GM13977 (cell line): ENCODE results near the gene RTTN.

Experiments used
- DNase-seq: peaks from one replicate; pipeline ENCODE4 v3.0.0; 2012; ENCODE audit warnings: low spot score
- in situ Hi-C: fragments of 300-500 bp; cut with MboI; formaldehyde crosslinking; loops from one replicate; pipeline ENCODE4 v1.12.0; 2022; ENCODE audit warnings: low sequenced_read_pairs, low pct_unique_long_range_greater_than_20kb, mixed read lengths, inconsistent platforms; ENCODE audit not compliant: unreplicated experiment
- TF ChIP-seq, protein P1 (sequence below): IDR thresholded peaks from 2 replicates; pipeline ENCODE4 v1.5.1; 2012; ENCODE audit warnings: mild to moderate bottlenecking, control low read depth; ENCODE audit not compliant: insufficient read depth; ENCODE audit errors: extremely low read depth, missing control alignments

The RTTN gene

DNA sequence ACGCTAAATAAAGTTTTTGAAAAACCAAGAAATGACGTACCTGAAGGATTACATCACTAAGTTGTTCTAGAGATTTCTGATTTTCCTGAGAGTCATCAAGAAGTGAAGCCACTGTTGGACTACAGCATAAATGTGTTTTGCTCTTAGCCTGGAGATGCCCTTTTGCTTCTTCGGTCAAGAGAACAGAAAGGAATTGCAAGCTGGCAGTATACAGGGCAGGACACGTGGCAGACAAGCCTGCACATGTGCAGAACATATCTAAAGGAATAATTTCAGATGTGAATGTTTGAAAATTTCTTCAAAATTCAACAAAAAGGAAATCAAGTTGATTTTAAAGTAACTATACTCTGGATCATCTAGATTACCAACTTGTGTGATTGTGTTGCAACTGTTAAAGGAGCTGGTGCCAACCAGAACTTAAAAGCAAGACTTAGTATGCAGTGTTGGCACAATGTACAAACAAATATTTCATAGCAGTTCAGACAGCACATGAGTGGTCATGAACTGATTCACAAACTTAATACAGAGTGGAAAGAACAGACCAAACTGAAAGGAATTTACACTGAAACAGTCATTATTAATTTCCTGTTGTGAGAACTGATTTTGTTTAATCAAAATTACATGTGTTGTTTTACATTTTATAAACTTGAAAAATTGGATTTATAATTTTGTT, 157.4 kb downstream of the RTTN start:
- in situ Hi-C loops, result no loop called here
- no peak for DNase-seq
- TF ChIP-seq, protein P1, sequence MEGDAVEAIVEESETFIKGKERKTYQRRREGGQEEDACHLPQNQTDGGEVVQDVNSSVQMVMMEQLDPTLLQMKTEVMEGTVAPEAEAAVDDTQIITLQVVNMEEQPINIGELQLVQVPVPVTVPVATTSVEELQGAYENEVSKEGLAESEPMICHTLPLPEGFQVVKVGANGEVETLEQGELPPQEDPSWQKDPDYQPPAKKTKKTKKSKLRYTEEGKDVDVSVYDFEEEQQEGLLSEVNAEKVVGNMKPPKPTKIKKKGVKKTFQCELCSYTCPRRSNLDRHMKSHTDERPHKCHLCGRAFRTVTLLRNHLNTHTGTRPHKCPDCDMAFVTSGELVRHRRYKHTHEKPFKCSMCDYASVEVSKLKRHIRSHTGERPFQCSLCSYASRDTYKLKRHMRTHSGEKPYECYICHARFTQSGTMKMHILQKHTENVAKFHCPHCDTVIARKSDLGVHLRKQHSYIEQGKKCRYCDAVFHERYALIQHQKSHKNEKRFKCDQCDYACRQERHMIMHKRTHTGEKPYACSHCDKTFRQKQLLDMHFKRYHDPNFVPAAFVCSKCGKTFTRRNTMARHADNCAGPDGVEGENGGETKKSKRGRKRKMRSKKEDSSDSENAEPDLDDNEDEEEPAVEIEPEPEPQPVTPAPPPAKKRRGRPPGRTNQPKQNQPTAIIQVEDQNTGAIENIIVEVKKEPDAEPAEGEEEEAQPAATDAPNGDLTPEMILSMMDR, result no peak

DNA sequence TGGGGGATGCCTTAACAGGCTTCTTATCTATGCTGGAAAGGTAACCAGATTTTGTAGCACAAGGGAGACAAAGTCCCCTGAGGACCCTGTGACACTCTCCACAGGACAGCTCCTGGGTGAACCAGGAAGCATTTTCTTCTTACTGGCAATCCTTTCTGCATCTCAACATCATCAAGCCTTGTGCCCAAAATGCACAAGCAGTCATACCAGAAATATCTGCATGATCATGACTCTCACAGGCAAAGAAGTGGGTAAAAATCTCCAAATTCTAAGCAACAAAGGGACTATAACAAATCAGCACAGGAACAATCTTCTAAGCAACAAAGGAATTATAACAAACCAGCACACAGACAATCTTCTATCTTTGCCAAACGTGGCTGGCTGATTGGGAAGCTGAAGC, 158.7 kb downstream of the RTTN start:
- TF ChIP-seq, protein P1, result no peak
- in situ Hi-C loops, result no loop called here
- DNase-seq, result no peak

DNA sequence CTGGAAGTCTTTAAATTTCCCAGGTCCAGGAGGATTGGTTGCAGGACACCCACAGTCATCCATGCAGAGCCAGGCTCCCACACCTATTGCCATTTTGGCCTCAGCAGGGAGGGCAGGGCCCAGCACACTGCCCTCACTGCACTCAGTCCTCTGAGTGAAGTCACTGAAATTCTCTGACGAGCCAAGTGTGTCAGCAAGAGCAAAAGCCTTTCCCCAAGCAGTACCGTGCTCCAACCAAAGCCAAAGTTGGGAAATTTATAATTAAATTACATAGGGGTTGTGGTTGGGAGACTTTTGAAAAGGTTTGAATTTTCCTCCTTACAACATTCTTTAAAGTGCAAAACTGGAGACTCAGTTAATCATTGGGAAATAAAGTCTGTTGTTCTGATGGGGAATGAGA, 159.3 kb downstream of the RTTN start:
- TF ChIP-seq, protein P1, result no peak
- in situ Hi-C loops, result no loop called here
- no peak for DNase-seq

DNA sequence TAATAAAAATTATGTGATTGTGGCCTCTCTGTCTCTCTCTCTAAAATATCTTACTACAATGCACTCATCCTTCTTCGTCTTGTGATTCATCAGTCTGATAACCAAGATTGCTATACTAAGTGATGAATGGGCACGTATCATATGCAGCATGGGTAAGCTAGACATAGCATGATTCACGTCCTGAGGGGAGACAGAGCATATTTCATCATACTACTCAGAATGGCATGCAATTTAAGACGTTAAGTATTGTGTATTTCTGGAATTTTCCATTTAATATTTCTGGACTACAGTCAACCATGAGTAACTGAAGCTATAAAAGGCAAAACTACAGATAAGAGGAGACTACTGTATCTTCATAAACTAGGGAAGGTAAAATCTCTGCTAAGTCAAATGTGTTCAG, 160.9 kb downstream of the RTTN start:
- no peak for DNase-seq
- TF ChIP-seq, protein P1, result no peak
- in situ Hi-C loops, result no loop called here

DNA sequence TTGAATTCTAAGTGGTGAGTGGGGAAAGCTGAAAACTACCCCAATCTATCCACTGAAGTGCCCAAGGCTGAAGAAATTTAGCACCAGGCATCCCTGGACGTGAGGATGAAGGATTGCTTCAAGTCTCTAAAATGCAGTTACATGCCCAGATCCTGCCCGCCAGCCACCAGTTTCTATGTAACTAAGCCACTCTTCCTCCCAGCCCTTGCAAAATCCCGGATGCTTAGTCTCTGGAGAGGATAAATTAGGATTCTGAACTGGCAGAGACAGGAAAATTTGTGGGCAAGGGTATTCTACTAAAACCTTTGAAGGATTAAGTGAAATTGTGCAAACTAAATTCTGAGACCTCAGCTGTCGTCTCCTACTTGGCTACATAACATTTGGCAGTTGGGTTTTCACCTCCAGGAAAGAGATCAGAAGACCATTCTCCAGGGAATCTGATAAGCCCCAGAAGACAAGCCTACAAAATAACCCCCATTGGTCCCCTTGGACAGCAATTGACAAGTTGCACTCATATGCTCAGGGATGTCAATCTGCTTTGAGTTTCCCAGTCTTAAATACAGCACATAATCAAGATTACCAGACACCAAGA, 163.9 kb downstream of the RTTN start:
- TF ChIP-seq, protein P1, result no peak
- DNase-seq, result no peak
- in situ Hi-C loops, result no loop called here

DNA sequence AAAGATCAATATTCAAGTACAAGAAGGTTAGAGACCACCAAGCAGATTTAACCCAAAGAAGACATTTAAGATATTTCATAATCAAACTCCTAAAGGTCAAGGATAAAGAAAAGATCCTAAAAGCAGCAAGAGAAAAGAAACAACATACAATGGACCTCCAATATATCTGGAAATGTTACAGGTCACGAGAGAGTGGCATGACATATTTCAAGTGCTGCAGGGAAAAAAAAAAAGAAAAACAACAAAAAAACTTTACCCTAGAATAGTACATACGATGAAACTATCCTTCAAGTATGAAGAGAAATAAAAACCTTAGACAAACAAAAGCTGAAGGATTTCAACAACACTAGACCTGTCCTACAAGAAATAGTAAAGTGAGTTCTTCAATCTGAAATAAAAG, 166.3 kb downstream of the RTTN start:
- TF ChIP-seq, protein P1, result no peak
- no peak for DNase-seq
- in situ Hi-C loops, result no loop called here
